HL-60 (cell line): Measurements from ENCODE around the gene ERICH6.

Experiments
- DNase-seq, 2 experiments: peaks; one replicate each; pipeline ENCODE4 v3.0.0-alpha.2; 2010 to 2020; ENCODE audit warnings: low read depth in 1 of 2, low spot score in 1 of 2
- H3K27ac ChIP-seq: fragments of 250-450 bp; sonication (Bioruptor Pico); replicated peaks from 2 replicates; pipeline ENCODE4 v1.5.1; 2020; ENCODE audit warnings: mild to moderate bottlenecking, moderate library complexity
- H3K27me3 ChIP-seq: fragments of 250-450 bp; sonication (Bioruptor Pico); 2 replicates; pipeline ENCODE4 v1.5.1; 2021; ENCODE audit warnings: mild to moderate bottlenecking, moderate library complexity; ENCODE audit not compliant: insufficient read depth, poor library complexity, severe bottlenecking
- H3K4me3 ChIP-seq: replicated peaks from 2 replicates; pipeline ENCODE4 v1.5.1; 2011; ENCODE audit warnings: mild to moderate bottlenecking, control low read depth, low read length; ENCODE audit not compliant: insufficient read depth
- GABPA ChIP-seq: IDR thresholded peaks from 2 replicates; pipeline ENCODE4 v1.6.1; 2012; ENCODE audit warnings: low read depth
- POLR2AphosphoS5 ChIP-seq: IDR thresholded peaks from 2 replicates; pipeline ENCODE4 v1.6.1; 2012; ENCODE audit warnings: low read depth
- SPI1 ChIP-seq: IDR thresholded peaks from 2 replicates; pipeline ENCODE4 v1.6.1; 2012; ENCODE audit warnings: low read depth, mild to moderate bottlenecking, borderline replicate concordance
- TF ChIP-seq, protein P1 (sequence below): IDR thresholded peaks from 2 replicates; pipeline ENCODE4 v1.6.1; 2012; ENCODE audit warnings: low read depth; ENCODE audit not compliant: insufficient replicate concordance
- TF ChIP-seq, protein P2 (sequence below): IDR thresholded peaks from one replicate; pipeline ENCODE4 v1.5.1; 2011; ENCODE audit warnings: low read length, control low read depth, inconsistent platforms; ENCODE audit not compliant: insufficient read depth

Gene ERICH6

DNA sequence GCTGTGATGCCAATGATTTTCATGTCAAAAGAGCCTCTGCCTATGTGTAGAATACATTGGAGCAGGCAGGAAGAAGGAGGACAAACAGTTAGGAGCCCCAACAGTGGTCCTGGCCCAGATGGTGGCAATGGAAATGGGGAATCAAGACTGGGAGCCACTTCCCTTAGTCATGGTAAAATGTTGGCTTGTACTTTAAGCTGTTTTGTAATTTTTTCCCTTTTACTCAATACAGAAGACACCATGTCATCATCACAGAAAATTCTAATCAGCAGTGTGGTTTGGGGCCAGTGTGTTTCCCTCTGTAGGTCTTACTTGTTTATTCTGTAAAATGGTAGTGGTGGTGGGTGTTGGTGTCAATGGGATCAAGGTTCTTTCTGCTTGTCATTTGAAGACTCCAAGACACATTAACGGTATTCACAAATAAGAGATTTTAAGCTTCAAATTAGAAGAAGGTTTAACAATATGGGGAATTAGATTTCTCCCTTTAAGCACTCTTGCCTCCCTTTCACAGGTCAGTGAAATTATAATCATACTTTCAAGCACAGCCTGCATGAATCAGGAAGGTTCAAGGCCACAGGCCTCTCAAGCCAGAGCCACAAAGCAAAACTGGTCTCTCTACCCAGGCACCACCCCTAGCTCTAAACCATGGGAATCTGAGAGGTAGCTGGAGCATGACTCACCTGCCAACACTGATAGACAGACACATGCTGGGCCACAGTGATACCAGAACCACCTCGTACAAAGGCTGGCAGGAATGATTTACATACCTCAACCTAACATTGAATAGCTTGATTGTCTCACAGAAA lies 34.4 kb upstream of the ERICH6 start:
- no peaks in the 10 kb centered on the region for H3K27me3 ChIP-seq
- TF ChIP-seq, protein P1, sequence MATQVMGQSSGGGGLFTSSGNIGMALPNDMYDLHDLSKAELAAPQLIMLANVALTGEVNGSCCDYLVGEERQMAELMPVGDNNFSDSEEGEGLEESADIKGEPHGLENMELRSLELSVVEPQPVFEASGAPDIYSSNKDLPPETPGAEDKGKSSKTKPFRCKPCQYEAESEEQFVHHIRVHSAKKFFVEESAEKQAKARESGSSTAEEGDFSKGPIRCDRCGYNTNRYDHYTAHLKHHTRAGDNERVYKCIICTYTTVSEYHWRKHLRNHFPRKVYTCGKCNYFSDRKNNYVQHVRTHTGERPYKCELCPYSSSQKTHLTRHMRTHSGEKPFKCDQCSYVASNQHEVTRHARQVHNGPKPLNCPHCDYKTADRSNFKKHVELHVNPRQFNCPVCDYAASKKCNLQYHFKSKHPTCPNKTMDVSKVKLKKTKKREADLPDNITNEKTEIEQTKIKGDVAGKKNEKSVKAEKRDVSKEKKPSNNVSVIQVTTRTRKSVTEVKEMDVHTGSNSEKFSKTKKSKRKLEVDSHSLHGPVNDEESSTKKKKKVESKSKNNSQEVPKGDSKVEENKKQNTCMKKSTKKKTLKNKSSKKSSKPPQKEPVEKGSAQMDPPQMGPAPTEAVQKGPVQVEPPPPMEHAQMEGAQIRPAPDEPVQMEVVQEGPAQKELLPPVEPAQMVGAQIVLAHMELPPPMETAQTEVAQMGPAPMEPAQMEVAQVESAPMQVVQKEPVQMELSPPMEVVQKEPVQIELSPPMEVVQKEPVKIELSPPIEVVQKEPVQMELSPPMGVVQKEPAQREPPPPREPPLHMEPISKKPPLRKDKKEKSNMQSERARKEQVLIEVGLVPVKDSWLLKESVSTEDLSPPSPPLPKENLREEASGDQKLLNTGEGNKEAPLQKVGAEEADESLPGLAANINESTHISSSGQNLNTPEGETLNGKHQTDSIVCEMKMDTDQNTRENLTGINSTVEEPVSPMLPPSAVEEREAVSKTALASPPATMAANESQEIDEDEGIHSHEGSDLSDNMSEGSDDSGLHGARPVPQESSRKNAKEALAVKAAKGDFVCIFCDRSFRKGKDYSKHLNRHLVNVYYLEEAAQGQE: no peak
- peak; percentile 39; the same call in 1 of the 2 replicates for TF ChIP-seq SPI1
- H3K4me3 ChIP-seq: no peak overlapping the region
- DNase-seq: peak; percentile 45 to 57
- H3K27ac ChIP-seq: peak overlapping the region; percentile 61

DNA sequence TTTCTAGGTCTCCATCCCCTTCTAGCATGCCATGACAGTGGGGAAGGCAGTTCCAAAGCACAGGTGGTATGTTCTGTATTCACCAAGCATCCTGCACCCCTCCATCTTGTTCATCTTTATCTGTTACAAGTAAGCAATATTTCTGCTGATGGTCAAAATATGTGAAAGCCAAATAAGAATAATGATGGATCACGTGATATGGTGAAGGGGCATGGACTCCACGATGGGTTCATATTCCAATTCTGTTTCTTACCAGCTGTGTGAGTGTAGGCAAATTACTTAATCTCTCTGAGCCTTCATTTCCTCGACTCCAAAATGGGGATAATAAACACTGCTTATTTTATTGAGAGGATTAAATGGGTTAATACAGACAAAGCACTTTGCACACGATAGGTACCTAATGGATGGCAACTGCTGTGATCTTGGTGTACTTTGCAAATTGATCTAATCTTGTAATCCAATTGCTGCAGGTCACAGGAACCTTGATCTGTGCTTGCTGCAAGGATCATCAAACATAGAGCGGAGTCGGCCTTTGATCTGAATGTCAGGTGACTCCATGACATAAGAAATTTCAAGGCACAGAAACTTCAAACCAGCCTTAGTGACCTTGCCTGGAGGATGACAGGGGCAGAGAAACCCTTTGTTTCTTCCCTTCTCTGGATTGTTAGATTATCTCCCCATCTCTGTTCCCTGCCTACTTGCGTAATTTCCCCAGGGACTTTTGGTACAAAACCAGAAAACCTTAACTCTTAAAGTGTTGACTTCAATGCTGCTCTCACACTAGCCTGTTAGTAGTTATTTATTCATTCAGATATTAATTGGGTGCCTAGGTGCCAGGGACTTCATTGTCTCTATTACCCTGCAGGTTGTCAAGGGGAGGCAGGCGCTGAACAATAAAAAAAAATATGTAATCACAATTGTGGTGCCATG lies 33.4 kb upstream of the ERICH6 start:
- peak in 1 of 2 experiments; percentile 38 for DNase-seq
- peak overlapping the region; percentile 61 for H3K27ac ChIP-seq
- TF ChIP-seq GABPA: no peak
- TF ChIP-seq, protein P1: no peak
- TF ChIP-seq, protein P2, sequence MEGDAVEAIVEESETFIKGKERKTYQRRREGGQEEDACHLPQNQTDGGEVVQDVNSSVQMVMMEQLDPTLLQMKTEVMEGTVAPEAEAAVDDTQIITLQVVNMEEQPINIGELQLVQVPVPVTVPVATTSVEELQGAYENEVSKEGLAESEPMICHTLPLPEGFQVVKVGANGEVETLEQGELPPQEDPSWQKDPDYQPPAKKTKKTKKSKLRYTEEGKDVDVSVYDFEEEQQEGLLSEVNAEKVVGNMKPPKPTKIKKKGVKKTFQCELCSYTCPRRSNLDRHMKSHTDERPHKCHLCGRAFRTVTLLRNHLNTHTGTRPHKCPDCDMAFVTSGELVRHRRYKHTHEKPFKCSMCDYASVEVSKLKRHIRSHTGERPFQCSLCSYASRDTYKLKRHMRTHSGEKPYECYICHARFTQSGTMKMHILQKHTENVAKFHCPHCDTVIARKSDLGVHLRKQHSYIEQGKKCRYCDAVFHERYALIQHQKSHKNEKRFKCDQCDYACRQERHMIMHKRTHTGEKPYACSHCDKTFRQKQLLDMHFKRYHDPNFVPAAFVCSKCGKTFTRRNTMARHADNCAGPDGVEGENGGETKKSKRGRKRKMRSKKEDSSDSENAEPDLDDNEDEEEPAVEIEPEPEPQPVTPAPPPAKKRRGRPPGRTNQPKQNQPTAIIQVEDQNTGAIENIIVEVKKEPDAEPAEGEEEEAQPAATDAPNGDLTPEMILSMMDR: no peak
- no peak for TF ChIP-seq POLR2AphosphoS5

DNA sequence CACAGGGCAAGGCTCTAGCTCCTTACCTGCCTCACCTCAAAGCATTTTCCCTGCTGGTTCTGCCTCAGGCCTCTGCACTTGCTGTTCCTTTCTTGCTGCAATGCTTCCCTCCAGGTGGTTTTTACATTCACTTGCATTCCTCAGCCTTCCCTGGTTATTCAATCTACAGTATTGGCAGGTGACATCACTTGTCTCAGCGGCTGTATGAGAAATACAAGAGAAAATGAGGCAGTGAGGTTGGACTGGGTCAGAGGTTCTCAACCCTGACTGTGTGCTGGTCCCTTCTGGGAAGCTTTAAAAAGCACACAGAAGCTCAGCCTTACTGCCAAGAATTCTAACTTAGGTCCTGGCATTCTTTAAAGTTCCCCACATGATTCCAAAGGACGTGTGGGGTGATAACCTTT lies 32.6 kb upstream of the ERICH6 start:
- H3K4me3 ChIP-seq: no peak overlapping the region
- TF ChIP-seq SPI1: no peak
- TF ChIP-seq, protein P2: no peak
- TF ChIP-seq, protein P1: no peak
- TF ChIP-seq POLR2AphosphoS5: no peak
- TF ChIP-seq GABPA: no peak
- DNase-seq: no peak
- H3K27me3 ChIP-seq: no peaks in the 10 kb centered on the region
- no peak overlapping the region for H3K27ac ChIP-seq

More for the DNA sequence above, 33.4 kb upstream of the ERICH6 start:
- H3K4me3 ChIP-seq: no peak overlapping the region
- H3K27me3 ChIP-seq: no peaks in the 10 kb centered on the region
